DMS153 (cell line): ENCODE results near the gene EIF3M.

ENCODE experiments used
- DNase-seq: peaks from one replicate; lab custom pipeline; 2025; lab: John Stamatoyannopoulos, UW

Gene EIF3M

DNA sequence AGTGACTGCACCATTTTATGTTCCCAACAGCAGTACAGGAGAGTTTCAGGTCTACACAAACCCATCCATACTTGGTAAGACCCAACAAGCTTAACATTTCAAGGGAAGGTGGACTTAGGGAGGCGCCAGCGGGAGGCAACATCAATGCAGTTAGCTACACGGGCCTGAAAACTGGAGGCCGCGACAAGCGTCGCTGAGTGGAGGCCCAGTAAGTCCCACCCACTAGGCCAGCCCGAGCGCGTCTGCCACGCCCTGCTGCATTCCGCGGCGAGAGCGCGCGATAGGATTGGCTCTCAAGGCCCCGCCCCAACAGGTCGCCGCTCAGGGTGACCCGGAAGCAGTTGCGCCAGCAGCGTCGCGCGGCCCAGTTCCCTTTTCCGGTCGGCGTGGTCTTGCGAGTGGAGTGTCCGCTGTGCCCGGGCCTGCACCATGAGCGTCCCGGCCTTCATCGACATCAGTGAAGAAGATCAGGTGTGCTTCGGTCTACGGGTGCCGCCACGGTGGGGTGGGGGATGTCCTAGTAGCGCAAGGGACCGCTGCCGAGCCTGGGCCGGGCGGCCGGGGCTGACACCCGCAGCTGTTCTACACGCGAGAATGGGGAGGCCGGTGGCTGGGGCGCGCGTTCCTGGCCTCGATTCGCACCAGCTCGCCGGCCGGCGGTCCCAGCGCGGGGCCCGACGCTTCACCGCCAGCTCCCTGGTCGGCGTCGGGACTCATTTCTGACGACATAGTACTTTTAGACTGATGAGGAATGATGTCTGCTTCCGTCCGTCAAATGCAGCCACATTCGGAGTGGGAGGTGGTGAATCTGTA is at the start of gene EIF3M:
EIF3M (plus strand) TSS at position 373 of the 813 bp plus-strand sequence; CDS start at position 430, 57 bp downstream.
- peak; percentile 88 for DNase-seq

DNA sequence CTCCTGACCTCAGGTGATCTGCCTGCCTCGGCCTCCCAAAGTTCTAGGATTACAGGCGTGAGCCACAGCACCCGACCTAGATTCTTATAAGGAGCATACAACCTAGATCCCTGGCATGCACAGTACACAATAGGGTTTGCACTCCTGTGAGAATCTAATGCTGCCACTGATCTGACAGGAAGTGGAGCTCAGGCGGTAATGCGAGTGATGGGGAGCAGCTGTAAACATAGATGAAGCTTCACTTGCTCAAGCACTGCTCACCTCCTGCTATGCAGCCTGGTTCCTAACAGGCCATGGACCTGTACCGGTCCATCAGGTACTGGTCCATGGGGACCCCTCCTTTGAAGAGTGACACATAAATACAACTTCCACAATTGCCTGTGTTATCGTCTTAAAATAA is 44.8 kb upstream of the EIF3M start:
- no peak for DNase-seq

- no peak for DNase-seq
Measured at GRCh38 chr11:32549611-32550187, 33.9 kb upstream of the EIF3M start.

DNA sequence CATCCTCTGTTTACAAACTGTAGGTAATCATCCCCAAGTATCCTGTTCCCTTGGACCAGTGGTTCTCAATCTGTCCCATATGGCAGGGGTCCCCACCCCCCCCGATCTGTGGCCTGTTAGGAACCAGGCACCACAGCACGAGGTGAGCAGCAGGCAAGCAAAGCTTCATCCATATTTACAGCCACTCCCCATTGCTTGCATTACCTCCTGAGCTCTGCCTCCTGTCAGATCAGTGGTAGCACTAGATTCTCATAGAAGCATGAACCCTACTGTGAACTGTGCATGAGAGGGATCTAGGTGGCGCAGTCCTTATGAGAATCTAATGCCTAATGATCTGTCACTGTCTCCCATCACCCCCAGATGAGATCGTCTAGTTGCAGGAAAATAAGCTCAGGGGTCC is 33.4 kb upstream of the EIF3M start:
- no peak for DNase-seq

GRCh38 chr11:32555091-32555490 is 28.5 kb upstream of the EIF3M start:
- DNase-seq, result no peak

DNA sequence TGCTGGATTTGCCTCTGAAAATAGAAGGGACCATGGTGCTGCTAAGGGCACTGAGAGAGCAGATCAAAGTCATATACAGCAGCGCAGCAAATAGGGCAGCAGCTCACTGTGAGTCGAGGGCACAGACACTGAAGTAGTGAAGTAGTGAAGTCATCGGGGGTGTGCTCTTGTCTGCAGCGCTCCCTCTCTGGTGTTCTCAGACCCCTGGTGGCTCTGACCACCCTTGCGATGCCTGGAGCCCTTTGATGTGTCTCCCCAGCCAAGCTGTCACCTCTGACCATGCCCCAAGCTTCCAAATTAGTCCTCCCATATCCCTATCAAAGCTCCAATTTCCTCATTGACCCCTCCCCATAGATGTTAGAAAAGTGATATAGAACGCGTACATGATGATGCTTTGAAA is 27.7 kb upstream of the EIF3M start:
- no peak for DNase-seq

- DNase-seq, result no peak
Measured at GRCh38 chr11:32561835-32562234, 21.8 kb upstream of the EIF3M start.

GRCh38 chr11:32562839-32563599 is 20.6 kb upstream of the EIF3M start:
- DNase-seq, result no peak

DNA sequence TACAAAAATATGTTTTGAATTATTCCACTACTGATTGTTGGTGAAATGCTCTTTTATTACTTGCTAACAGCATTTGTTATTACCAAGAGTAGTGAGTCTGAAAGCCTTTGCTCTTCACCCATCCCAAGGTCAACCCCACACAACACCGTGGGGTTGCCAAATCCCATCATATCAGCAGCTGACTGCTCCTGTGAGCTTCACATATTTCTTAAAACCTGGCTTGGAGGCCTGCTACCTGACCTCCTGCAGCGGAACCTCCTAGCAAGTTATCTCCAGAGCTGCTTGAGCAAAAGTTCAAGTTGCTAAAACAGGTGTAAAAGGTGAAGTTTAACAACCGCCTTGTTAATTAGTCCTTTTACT is 20.1 kb upstream of the EIF3M start:
- no peak for DNase-seq

DNA sequence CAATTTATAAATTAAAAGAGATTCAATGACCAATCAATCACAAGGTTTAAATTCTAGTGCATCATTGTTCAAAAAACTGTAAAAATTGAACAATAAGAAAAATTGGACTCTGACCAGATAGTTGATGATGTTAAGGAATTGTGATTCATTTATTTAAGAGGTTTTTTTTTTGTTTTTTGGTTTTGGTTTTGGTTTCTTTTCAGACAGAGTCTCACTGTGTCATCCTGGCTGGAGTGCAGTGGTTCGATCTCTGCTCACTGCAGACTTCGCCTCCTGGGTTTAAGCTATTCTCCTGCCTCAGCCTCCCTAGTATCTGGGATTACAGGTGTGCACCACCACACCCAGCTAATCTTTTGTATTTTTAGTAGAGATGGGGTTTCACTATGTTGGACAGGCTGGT is 17.1 kb upstream of the EIF3M start:
- no peak for DNase-seq

- no peak for DNase-seq
Measured at GRCh38 chr11:32567154-32567553, 16.5 kb upstream of the EIF3M start.

DNA sequence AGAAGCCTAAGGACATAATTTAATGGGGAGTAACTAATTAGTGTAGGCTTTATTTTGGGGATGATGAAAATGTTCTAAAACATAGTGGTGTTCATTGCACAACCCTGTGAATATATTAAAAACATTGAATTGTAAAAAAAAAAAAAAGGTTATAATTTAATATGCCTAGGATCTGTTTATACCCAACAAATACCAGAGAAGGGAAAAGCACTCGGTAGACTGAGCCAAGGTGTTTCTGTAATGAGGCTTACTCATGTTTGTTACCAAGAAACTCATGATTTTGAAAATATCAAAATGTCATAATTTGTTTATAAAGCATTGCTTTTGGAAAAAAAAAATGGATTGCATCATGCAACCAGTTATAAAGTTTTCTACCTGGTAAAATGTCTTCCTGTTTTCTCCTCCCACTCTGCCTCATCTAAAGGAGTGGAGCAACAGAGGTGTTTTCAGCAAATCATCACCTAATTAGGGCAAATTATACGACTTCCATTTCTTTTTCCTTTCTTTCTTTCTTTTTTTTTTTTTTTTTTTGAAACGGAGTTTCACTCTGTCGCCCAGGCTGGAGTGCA is 14.2 kb upstream of the EIF3M start:
- DNase-seq, result no peak

DNA sequence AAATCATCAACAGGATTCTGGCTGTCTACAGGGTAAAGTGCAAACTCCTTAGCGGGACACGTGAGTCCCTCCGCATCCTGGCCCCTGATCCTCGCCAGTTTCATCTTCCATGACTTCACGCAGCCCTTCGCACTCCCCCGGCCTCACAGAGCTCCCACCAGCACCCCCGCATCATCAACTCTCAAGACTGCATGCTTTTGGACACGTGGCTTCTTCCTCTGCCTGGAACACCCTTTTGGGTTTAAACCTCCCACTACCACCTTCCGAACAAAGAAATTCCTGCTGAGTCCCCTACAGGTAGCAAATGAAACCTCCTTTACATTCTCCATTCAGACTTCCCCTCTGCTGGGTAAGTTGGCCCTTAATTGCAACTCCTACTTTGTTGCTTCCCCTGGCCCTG is 12.6 kb upstream of the EIF3M start:
- DNase-seq, result no peak

DNA sequence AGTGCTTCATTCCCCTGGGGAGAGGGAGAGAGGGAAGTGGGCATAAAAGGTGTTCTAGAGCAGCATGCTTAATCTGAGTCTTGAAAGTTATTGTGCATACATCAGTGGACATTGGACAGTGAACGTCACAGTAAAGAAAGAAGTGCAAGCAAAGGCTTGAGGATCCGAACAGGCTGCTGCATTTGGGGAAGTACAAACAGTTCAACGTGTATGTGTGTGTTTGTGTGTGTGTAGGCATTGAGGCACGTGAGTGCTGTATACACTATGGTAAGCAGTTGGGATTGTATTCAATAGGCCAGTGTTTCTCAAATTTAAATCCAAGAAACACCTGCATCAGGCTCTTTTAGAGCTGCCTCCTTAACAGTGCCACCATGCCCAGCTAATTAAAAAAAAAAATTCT is 10.4 kb upstream of the EIF3M start:
- no peak for DNase-seq

GRCh38 chr11:32574421-32574820 is 9.2 kb upstream of the EIF3M start:
- DNase-seq, result no peak

DNA sequence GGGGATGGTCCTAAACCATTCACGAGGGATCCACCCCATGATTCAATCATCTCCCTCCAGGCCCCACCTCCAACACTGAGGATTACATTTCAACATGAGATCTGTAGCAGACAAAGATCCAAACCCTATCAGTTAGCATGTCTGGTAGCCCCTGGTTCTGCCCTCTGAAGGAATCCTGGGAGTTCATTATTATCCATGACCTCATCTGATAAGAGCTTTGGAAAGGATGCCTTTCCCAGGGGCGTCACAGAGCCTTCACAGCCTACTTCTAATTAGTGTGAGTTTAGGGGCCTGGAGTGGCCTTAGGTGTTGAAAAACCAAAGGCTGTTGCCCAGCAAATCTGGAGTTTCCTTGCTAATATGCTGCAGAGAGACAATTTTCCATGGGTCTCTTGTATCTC is 8.6 kb upstream of the EIF3M start:
- no peak for DNase-seq

DNA sequence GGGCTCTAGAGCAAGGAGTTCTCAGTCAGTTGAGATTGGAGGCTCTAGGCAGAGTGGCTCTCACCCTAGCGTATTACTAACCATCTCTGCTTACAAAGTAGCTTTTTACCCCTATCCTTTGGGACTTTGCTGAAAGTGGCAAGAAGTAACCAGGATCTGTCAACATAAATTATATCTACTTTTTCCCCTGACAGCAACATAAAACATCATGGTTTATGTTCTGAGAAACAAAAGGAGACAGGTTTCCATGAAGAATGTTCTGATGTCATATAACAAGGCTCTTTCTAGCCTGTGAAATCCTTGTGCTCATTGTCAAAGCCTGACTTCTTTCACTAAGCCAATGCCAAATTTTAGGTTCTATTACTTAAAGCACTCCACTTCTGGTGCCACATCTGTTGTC is 7.2 kb upstream of the EIF3M start:
- no peak for DNase-seq

- DNase-seq, result no peak
Measured at GRCh38 chr11:32580967-32581366, 2.7 kb upstream of the EIF3M start.

DNA sequence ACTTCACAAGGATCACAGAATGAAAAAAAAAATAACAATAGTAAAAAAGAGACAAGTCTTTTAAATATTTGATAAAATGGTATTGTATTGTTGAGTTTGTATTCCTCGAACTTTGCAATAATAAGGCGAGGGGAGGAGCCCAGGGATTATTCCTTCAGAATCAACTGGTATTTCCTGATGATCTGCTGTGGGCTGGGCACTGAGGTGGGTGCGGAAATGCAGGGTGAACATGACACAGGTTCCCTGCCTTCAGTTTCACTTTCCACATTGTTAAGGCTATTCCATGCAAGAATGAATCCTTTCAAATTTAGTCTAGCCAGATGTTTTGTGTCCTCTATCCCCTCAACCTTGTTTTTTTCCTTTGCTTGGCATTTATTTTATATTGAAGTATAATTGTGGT is 2.1 kb upstream of the EIF3M start:
- no peak for DNase-seq

DNA sequence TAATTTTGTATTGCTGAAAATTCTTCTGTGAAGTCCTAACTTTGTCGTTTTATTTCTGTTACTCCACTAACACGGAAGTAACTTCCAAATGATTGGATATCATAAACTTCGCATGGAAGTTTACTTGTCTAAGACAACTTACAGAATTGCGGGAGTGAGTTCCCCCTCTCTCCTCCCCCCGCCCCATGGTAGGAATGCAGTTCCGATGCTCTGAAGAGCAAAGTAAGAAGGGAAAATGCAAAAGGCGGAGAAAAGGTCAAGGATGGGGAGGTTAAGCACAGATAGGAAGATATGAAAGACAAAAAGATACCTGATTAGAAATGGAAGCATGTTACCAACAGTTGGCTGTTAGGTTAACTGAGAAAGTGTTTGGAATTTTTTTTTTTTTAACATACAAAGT is 1.3 kb downstream of the EIF3M start:
- no peak for DNase-seq

DNA sequence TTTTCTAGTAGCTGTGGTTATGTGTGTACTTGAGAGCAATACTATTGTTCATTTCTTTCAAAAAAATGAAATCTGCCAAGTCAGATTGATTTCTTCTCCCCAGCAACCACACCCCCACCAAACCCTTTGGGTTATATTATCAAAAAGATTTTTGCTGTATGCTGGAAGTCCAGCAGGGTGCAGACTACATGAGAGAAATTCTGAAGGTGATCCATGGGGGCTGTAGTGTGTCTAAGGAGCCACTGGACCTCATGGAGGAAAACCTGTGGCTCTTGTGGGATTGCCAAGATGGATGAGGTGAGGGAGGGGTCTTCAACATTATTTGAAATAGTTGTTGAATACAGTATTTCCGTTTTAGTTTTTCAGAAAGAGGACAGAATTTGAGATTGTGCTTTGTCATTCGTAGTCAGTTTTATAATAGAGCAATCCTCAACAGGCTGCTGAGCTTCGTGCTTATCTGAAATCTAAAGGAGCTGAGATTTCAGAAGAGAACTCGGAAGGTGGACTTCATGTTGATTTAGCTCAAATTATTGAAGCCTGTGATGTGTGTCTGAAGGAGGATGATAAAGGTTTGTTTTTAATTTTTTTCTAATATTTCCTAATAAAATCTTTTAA is 3.1 kb downstream of the EIF3M start:
- DNase-seq, result no peak

DNA sequence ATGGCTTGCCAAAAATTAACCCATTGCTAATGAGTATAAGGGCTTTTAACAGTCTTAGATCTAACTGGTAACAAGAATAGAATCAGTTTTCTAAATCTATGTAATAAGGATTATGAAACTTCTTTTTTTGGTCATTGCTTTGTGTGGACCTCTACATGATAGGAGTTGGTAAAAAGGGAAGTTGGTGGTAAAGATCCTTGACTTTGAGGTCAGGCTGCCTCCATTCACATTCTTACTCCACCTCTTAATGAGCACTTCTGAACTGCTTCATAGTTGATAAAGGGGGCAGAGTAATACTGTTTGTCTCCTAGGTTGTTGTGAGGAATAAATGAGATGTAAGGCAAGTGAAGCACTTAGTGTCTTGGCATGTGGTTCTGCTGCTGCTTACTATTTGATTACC is 10.6 kb downstream of the EIF3M start:
- no peak for DNase-seq
